ENCODE data around the gene UNC93B1.
A peak's percentile ranks its signal among the peaks of the same experiment; 100 is the strongest.

UNC93B1 gene, protein sequence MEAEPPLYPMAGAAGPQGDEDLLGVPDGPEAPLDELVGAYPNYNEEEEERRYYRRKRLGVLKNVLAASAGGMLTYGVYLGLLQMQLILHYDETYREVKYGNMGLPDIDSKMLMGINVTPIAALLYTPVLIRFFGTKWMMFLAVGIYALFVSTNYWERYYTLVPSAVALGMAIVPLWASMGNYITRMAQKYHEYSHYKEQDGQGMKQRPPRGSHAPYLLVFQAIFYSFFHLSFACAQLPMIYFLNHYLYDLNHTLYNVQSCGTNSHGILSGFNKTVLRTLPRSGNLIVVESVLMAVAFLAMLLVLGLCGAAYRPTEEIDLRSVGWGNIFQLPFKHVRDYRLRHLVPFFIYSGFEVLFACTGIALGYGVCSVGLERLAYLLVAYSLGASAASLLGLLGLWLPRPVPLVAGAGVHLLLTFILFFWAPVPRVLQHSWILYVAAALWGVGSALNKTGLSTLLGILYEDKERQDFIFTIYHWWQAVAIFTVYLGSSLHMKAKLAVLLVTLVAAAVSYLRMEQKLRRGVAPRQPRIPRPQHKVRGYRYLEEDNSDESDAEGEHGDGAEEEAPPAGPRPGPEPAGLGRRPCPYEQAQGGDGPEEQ

DNA sequence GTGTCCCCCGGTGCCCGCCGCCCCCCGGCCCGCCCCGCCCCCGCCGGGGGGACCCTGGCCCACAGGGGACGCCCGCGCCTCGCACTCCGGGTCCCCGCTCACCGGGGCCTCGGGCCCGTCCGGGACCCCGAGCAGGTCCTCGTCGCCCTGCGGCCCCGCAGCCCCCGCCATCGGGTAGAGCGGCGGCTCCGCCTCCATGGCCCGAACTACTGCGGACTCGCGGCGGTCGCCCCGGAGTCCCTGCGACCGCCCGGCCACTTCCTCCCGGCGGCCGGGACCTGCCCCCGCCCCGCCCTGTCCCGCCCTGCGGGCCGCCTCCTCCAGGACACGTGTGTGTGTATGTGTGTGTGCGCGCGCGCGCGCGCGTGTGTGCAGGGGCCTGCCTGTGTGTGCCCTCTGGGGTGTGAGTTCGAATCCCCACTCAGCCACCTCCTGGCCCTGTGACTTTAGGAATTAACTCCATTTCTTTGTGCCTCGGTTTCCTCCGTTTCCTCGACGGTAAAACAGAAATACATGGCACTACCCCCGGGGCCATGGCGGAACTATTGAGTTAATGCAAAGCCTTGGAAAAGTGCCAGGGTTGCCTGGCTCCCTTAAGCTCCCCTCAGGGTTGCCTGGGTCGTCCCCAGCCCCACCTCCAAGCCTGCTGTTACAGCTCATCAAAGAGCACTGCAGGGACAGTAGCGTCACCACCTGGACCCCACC is at the start of gene UNC93B1:
UNC93B1 (minus strand) TSS at position 252 of the 705 bp plus-strand sequence; CDS start at position 198, 54 bp downstream.
- no peak for DNase-seq

DNA sequence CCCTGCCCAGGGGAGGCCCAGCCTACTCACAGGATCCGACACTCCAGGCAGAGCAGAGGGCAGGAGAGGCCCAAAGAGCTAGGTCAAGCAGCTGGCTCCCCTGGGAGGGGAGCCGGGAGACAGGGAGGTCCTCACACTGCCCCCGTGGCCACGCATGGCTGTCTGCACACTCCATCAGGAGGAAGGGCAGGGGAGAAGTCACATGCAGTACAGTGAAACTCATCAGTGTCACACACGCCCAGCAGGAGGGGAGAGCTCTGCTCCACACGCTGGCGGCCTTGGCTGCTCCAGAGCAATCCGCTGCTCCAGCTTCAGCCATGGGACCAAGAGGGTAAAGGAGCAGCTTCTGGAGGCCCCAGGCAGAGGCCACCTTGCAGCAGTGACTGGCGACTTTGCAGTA is 49.2 kb upstream of the UNC93B1 start:
- DNase-seq, result no peak

- DNase-seq, result no peak
These were observed 48.4 kb upstream of the UNC93B1 start for GRCh38 chr11:68052137-68052873.

DNA sequence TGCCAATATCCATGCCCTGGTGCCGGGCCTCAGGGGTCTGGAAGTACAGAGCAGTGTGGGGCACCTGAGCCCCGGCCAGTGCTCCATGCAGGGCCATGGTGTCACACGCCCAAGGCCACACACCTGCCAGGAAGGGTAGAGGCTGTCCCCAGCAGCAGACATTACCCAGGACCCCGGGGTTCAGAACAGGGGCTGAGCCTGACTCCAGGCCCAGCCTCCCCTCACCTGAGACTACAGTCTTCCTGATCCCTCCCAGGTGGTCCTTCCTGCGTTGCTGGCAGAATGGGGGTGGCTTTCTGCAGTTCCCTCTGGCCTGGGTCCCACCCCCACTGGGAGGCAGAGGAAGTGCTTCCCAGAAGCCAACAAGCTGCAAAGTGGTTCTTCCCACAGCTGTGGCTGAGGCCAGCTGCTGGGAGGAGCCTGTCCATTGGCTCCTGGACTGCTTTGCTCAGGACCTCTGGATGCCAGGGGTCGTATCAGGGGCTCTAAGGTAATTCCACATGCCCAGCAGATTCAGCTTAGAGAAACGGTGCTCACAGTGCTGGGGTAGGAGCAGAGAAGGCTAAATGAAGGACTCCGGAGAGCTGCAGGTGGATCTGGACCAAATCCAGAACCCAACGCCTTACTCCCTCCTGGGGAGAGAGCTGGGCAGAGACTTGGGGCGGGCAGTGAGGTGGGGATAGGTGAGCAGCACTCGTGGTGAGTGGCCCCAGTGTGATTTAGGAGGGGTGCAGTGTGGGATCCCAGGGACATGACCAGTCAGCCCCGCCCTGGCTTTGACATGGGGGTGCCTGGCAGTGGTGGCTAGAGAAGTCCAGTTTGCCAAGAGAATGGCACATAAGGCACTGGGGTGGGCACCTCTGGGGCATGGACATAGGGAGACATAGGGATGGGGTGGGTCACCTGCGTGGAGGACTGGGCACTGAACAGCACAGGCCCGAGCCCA is 47.6 kb upstream of the UNC93B1 start:
- DNase-seq, result no peak

DNA sequence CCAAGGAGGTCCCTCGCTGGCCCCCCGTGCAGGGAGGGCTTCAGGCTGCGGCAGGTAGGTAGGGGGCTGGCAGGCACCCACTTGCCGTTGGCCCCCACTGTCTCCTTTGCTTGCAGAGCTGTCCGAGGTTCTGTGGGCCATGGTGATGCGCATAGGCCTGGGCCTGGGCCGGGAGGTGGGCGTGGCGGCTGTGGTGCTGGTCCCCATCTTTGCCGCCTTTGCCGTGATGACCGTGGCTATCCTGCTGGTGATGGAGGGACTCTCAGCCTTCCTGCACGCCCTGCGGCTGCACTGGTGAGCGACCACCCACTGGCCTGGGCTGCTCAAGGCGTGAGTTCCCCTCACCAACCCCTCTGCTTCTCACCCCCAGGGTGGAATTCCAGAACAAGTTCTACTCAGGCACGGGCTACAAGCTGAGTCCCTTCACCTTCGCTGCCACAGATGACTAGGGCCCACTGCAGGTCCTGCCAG is 46.5 kb upstream of the UNC93B1 start:
- DNase-seq, result no peak

DNA sequence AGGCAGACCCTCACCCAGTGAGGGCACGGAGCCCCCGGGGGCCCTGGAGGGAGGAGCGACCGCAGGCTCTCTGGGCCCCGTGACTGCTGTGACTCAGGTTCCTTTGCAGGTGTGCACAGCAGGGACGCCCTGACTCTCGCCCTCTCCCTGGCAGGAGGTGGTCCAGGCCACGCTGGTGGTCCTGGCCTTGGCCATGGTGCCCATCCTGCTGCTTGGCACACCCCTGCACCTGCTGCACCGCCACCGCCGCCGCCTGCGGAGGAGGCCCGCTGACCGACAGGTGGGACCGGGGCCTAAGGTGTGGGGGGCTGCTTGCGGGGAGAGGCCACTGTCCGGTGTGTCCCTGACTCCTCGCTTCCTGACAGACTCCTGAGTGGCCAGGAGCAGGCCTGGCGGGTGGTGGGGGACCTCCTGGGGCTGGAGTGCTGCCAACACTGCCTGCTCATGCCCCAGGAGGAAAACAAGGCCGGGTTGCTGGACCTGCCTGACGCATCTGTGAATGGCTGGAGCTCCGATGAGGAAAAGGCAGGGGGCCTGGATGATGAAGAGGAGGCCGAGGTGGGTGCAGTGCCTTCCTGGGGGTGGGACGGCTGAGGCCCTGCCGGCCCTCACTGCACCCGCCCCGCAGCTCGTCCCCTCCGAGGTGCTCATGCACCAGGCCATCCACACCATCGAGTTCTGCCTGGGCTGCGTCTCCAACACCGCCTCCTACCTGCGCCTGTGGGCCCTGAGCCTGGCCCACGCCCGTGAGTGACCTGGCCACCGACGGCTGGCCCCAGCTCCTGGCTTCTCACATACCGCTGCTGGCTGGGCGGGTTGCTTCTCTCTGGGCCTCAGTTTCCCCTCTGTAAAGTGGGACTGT is 45.8 kb upstream of the UNC93B1 start:
- DNase-seq, result no peak

DNA sequence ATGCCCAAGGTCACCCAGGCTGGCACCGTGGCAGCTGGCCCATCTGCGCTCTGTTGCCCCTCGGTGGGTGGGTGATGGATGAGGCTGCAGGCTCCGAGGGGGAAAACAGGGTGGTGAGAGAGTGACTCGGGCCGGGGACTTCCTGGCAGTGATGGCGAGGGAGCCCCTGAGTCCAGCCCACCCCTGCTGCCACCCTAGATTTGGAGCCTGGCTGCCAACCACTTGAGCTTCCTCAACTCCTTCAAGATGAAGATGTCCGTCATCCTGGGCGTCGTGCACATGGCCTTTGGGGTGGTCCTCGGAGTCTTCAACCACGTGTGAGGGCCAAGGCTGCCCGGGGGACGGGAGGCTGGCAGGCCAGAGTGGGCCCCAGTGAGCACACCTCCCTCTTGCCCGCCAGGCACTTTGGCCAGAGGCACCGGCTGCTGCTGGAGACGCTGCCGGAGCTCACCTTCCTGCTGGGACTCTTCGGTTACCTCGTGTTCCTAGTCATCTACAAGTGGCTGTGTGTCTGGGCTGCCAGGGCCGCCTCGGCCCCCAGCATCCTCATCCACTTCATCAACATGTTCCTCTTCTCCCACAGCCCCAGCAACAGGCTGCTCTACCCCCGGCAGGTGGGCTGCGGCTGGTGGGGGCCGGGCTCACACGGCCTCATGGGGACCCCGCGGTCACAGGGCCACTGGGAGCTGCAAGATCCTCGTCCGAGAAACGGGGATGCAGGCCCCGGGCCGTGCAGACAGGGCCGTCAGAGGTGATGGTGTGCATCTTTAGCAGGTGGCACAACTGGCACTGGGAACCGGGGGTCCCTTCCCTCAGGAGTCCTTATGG is 45.0 kb upstream of the UNC93B1 start:
- DNase-seq, result no peak

- DNase-seq, result no peak
These were observed 43.8 kb upstream of the UNC93B1 start for GRCh38 chr11:68047437-68048290.

GRCh38 chr11:68044898-68045351 is 41.0 kb upstream of the UNC93B1 start:
- no peak for DNase-seq

DNA sequence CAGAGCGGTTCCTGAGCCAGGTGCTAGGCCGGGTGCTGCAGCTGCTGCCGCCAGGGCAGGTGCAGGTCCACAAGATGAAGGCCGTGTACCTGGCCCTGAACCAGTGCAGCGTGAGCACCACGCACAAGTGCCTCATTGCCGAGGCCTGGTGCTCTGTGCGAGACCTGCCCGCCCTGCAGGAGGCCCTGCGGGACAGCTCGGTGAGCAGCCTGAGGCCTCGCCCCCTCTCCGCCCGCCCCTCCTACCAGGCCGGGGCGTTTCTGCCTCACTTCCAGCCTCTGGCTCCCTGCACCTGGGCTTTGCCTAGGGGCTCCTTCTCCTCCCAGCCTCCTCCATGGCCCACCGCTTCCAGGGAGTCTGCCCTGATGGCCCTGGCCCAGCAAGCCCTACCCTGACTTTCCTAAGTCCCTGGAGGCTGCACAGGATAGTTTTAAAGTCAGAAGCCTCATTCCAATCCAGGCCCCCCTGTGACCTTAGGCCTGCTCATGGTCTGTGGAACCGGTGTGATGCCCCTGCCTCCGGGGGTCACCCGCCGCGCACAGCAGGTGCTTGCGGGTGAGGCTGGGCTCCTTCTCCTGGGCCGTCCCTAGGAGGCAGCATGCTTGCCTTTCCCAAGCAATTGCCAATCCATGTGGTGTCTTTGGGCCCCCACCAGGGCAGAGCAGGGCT is 40.4 kb upstream of the UNC93B1 start:
- DNase-seq, result peak; percentile 45

- peak; percentile 63 for DNase-seq
These were observed 39.6 kb upstream of the UNC93B1 start for GRCh38 chr11:68043349-68044144.

DNA sequence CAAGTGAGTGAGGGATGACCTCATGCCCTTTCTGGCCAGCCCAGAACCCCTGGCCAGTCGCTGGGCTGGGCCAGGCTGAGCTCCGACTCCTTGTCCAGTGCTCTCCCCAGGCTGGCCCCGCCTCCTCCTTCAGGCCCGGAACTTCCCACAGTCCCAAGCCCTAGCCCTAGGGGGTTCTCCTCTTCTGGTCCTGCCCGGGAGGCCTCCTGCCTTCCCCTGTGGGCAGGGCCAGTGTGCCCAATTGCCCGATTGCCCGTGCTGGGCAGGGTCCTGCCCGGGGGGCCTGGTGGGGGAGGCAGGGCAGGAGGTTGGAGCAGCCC is 39.1 kb upstream of the UNC93B1 start:
- no peak for DNase-seq

- no peak for DNase-seq
These were observed 38.5 kb upstream of the UNC93B1 start for GRCh38 chr11:68042219-68043028.

GRCh38 chr11:68041617-68042218 is 37.8 kb upstream of the UNC93B1 start:
- DNase-seq, result no peak

DNA sequence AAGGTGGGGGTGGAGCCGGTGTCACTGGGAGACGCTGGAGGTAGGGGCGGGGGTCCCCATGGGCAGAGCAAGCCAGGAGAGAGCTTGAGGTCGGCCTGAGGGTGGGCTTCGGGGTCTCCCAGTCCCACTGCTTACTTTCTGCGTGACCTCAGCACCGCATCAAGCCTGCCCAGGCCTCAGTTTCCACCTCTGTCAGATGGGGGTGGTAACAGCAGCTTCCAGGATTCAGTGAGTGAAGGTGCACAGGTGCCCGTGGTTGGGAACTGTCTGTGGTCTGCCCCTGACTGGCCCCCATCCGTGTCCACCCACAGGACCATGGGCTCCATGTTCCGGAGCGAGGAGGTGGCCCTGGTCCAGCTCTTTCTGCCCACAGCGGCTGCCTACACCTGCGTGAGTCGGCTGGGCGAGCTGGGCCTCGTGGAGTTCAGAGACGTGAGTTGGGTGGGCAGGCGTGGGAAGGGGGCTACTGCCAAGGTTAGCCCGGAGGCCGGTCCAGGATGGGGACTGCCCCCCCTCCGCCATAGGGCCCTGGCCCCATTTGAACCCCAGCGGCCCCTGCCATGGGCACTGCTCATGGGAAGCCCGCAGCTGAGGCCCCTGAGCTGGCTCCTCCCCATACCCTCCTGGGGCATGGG is 37.2 kb upstream of the UNC93B1 start:
- DNase-seq, result no peak

Measured in NCI-H2171 (cell line).